ENCODE results near the gene SAV1.

- no peak for TF ChIP-seq CTCF (conservative IDR thresholded peaks at IDR 0.05; ENCODE audit: low read depth, low read length)
- no peak for TF ChIP-seq POLR2A (IDR thresholded peaks at IDR 0.05; ENCODE audit: low read depth, low read length)
- no peak for TF ChIP-seq CEBPB (IDR thresholded peaks at IDR 0.05; ENCODE audit: low read depth, low read length)
- TF ChIP-seq RAD21 (IDR thresholded peaks at IDR 0.05; ENCODE audit: low read length) = no peak
- no peak for TF ChIP-seq ELK1 (IDR thresholded peaks at IDR 0.05; ENCODE audit: borderline replicate concordance, low read depth, low read length)
- no peak for TF ChIP-seq RFX5 (IDR thresholded peaks at IDR 0.05; ENCODE audit: low read depth, low read length)
- no peak for TF ChIP-seq USF2 (IDR thresholded peaks at IDR 0.05; ENCODE audit: low read depth, low read length)
- TF ChIP-seq NFE2L2 (IDR thresholded peaks at IDR 0.05; ENCODE audit: low read depth, low read length) = no peak
- no peak for TF ChIP-seq FOS (IDR thresholded peaks at IDR 0.05; ENCODE audit: low read depth, low read length)
- TF ChIP-seq MAZ (IDR thresholded peaks at IDR 0.05; ENCODE audit: borderline replicate concordance, low read depth, low read length) = no peak
- no peak for TF ChIP-seq RCOR1 (IDR thresholded peaks at IDR 0.05; ENCODE audit: insufficient replicate concordance, low read length)
- no peak for TF ChIP-seq MXI1 (IDR thresholded peaks at IDR 0.05; ENCODE audit: borderline replicate concordance, low read depth, low read length)
- TF ChIP-seq CHD1 (IDR thresholded peaks at IDR 0.05; ENCODE audit: low read depth, low read length) = no peak
- TF ChIP-seq SMC3 (IDR thresholded peaks at IDR 0.05; ENCODE audit: low read depth, low read length) = no peak
Observed at GRCh38 chr14:50594577-50595316, 73.4 kb downstream of the SAV1 start.
